PC-9 (cell line): ENCODE measurements around the gene HAND1. TPM values are rescaled to one million over a fixed set of nuclear protein-coding genes. Genes with fewer than 3 reads are reported as not detected.

ENCODE experiments used
- BruUV-seq: library from RNA; stranded (reverse); fragments of 400-500 nt; replicated peaks from 2 replicates; lab custom pipeline; 2021; lab: Mats Ljungman, UMichigan
- CTCF ChIA-PET: fragments of 300-600 bp; sonication (Branson Sonifier 250); formaldehyde crosslinking; loops from one replicate; lab custom pipeline; 2022; ENCODE audit warnings: antibody characterized with exemption; lab: Charles Lee
- POLR2A ChIA-PET: fragments of 300-600 bp; sonication (Branson Sonifier 250); formaldehyde crosslinking; loops from one replicate; lab custom pipeline; 2022; ENCODE audit warnings: antibody characterized with exemption; ENCODE audit not compliant: unreplicated experiment; lab: Charles Lee
- DNase-seq, 2 experiments: peaks; one replicate each; pipeline versions ENCODE4 v3.0.0 to v3.0.0-alpha.2; 2015 to 2022; ENCODE audit warnings: mixed read lengths in 1 of 2
- H2AFZ ChIP-seq: fragments of 200-600 bp; sonication (generic); 2 replicates; pipeline ENCODE4 v1.8.1; 2017; ENCODE audit warnings: antibody characterized with exemption
- H3F3A ChIP-seq: fragments of 200-600 bp; sonication (generic); 2 replicates; pipeline ENCODE4 v1.8.1; 2017; ENCODE audit warnings: antibody characterized with exemption, mild to moderate bottlenecking, low read depth; ENCODE audit not compliant: insufficient read depth
- H3K27ac ChIP-seq: fragments of 200-600 bp; sonication (generic); 2 replicates; pipeline ENCODE4 v1.6.1; 2016; ENCODE audit warnings: mixed run types
- H3K27me3 ChIP-seq: fragments of 200-600 bp; sonication (generic); 2 replicates; pipeline ENCODE4 v1.6.1; 2016; ENCODE audit warnings: low read depth, mixed run types; ENCODE audit not compliant: insufficient read depth
- H3K36me3 ChIP-seq: fragments of 200-600 bp; sonication (generic); 2 replicates; pipeline ENCODE4 v1.6.1; 2016; ENCODE audit warnings: low read depth, mixed run types
- H3K4me1 ChIP-seq: fragments of 200-600 bp; sonication (generic); replicated peaks from 2 replicates; pipeline ENCODE4 v1.6.1; 2016; ENCODE audit warnings: mixed run types; ENCODE audit not compliant: insufficient read depth
- H3K4me2 ChIP-seq: fragments of 200-600 bp; sonication (generic); 2 replicates; pipeline ENCODE4 v1.6.1; 2017; ENCODE audit warnings: mixed run types
- H3K4me3 ChIP-seq: fragments of 200-600 bp; sonication (generic); 2 replicates; pipeline ENCODE4 v1.6.1; 2016; ENCODE audit warnings: mixed run types
- H3K79me2 ChIP-seq: fragments of 200-600 bp; sonication (generic); 2 replicates; pipeline ENCODE4 v1.6.1; 2017; ENCODE audit warnings: low read depth, mixed run types
- H3K9me2 ChIP-seq: fragments of 200-600 bp; sonication (generic); 2 replicates; pipeline ENCODE4 v1.8.1; 2017; ENCODE audit warnings: mild to moderate bottlenecking; ENCODE audit not compliant: insufficient read depth
- H3K9me3 ChIP-seq: fragments of 200-600 bp; sonication (generic); 2 replicates; pipeline ENCODE4 v1.8.1; 2016; ENCODE audit warnings: low read depth; ENCODE audit not compliant: insufficient read depth
- H4K20me1 ChIP-seq: fragments of 200-600 bp; sonication (generic); 2 replicates; pipeline ENCODE4 v1.8.1; 2017; ENCODE audit not compliant: insufficient read depth
- CTCF ChIP-seq: fragments of 200-600 bp; sonication (generic); conservative IDR thresholded peaks from 2 replicates; pipeline ENCODE4 v1.6.1; 2017; ENCODE audit warnings: mixed run types, antibody characterized with exemption, mild to moderate bottlenecking, moderate library complexity
- EZH2 ChIP-seq: fragments of 200-600 bp; sonication (generic); IDR thresholded peaks from 2 replicates; pipeline ENCODE4 v1.8.0; 2017; ENCODE audit warnings: antibody characterized with exemption, low read depth
- intact Hi-C: fragments of 100-400 bp; cut with micrococcal nuclease; formaldehyde crosslinking; loops from one replicate; pipeline ENCODE4 v1.10.0; 2022; ENCODE audit not compliant: unreplicated experiment
- total RNA-seq: library from RNA; stranded (reverse); gene quantifications from 2 replicates; pipeline ENCODE4 v1.2.3, GENCODE V29; 2021

Gene HAND1
- total RNA-seq, 1 experiment from 2014 or later = not detected

GRCh38 chr5:154474396-154475334, 3.4 kb downstream of the HAND1 start:
- peaks cover 4% of the 10 kb centered on the region; the same call in 1 of the 2 replicates for H3F3A ChIP-seq
- H3K36me3 ChIP-seq = no peaks in the 10 kb centered on the region
- POLR2A ChIA-PET = no interaction called here
- no peak overlapping the region for H3K27ac ChIP-seq
- H3K4me3 ChIP-seq = no peak overlapping the region
- no peaks in the 10 kb centered on the region for H3K4me1 ChIP-seq
- no peaks in the 10 kb centered on the region for H3K79me2 ChIP-seq
- H3K27me3 ChIP-seq = peaks cover 24% of the 10 kb centered on the region; the same call in 1 of the 2 replicates
- no peak for DNase-seq
- CTCF ChIA-PET = no interaction called here
- no peak overlapping the region for H3K4me2 ChIP-seq
- H3K9me3 ChIP-seq = no peaks in the 10 kb centered on the region
- intact Hi-C loops = no loop called here
- no peaks in the 10 kb centered on the region for H4K20me1 ChIP-seq
- no TSS peak for BruUV-seq
- TF ChIP-seq EZH2 = no peak
- H2AFZ ChIP-seq = no peak overlapping the region
- no peaks in the 10 kb centered on the region for H3K9me2 ChIP-seq

GRCh38 chr5:154473581-154474283, 4.3 kb downstream of the HAND1 start:
- POLR2A ChIA-PET = no interaction called here
- Histone ChIP-seq H3K36me3 (no peaks in the 10 kb centered on the region), H3K4me3 (no peak overlapping the region), H3K9me2 (no peaks in the 10 kb centered on the region), H3K27me3 (peaks cover 19% of the 10 kb centered on the region; the same call in 1 of the 2 replicates), H3K4me2 (no peak overlapping the region), H3K27ac (no peak overlapping the region), H3K79me2 (no peaks in the 10 kb centered on the region), H3F3A (peaks cover 4% of the 10 kb centered on the region; the same call in 1 of the 2 replicates), H2AFZ (no peak overlapping the region), H3K9me3 (no peaks in the 10 kb centered on the region), H4K20me1 (no peaks in the 10 kb centered on the region), H3K4me1 (no peaks in the 10 kb centered on the region)
- BruUV-seq = no TSS peak
- no peak for DNase-seq
- intact Hi-C loops = no loop called here
- CTCF ChIA-PET = no interaction called here
- TF ChIP-seq CTCF (no peak), EZH2 (no peak)

- POLR2A ChIA-PET = no interaction called here
- CTCF ChIA-PET = no interaction called here
- no peak overlapping the region for H2AFZ ChIP-seq
- H3K79me2 ChIP-seq = no peaks in the 10 kb centered on the region
- no peaks in the 10 kb centered on the region for H3K9me2 ChIP-seq
- intact Hi-C loops = no loop called here
- H3K9me3 ChIP-seq = no peaks in the 10 kb centered on the region
- H3K36me3 ChIP-seq = no peaks in the 10 kb centered on the region
- DNase-seq = no peak
- no peak overlapping the region for H3K4me3 ChIP-seq
- H4K20me1 ChIP-seq = no peaks in the 10 kb centered on the region
- no TSS peak for BruUV-seq
- H3K27ac ChIP-seq = no peak overlapping the region
- H3K4me2 ChIP-seq = no peak overlapping the region
- H3K27me3 ChIP-seq = peaks cover 19% of the 10 kb centered on the region; the same call in 1 of the 2 replicates
- TF ChIP-seq EZH2 = no peak
- TF ChIP-seq CTCF = no peak
- no peaks in the 10 kb centered on the region for H3K4me1 ChIP-seq
- peaks cover 4% of the 10 kb centered on the region; the same call in 1 of the 2 replicates for H3F3A ChIP-seq
Observed at GRCh38 chr5:154472871-154473580, 5.0 kb downstream of the HAND1 start.
